Measurements from ENCODE around the gene GDF2.

DNA sequence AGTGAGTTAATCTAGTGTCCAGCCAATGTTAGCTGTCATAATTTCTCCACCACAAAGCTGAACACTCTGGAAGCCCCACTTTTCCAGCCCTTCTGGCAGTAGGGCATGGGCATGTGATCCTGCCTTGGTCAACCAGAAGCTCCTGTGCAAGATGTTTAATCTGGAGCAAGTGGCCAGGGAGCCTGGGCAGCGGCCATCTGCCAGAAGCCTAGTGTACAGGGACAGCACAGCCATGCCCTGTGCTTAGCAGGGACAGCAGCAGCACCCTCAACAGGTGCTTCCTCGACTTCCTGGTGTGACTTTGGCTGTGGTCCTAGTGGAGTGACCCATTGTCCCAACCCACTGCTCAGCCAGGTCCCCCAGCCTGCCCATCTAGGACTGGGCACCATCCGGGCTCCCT lies 36.2 kb downstream of the GDF2 start:
- TF ChIP-seq, protein P1, sequence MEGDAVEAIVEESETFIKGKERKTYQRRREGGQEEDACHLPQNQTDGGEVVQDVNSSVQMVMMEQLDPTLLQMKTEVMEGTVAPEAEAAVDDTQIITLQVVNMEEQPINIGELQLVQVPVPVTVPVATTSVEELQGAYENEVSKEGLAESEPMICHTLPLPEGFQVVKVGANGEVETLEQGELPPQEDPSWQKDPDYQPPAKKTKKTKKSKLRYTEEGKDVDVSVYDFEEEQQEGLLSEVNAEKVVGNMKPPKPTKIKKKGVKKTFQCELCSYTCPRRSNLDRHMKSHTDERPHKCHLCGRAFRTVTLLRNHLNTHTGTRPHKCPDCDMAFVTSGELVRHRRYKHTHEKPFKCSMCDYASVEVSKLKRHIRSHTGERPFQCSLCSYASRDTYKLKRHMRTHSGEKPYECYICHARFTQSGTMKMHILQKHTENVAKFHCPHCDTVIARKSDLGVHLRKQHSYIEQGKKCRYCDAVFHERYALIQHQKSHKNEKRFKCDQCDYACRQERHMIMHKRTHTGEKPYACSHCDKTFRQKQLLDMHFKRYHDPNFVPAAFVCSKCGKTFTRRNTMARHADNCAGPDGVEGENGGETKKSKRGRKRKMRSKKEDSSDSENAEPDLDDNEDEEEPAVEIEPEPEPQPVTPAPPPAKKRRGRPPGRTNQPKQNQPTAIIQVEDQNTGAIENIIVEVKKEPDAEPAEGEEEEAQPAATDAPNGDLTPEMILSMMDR (IDR thresholded peaks at IDR 0.05; ENCODE audit: poor library complexity): no peak
- TF ChIP-seq EZH2 (IDR thresholded peaks at IDR 0.05; ENCODE audit: borderline replicate concordance): no peak
